Measurements from ENCODE around the gene SYTL4.

The SYTL4 gene

DNA sequence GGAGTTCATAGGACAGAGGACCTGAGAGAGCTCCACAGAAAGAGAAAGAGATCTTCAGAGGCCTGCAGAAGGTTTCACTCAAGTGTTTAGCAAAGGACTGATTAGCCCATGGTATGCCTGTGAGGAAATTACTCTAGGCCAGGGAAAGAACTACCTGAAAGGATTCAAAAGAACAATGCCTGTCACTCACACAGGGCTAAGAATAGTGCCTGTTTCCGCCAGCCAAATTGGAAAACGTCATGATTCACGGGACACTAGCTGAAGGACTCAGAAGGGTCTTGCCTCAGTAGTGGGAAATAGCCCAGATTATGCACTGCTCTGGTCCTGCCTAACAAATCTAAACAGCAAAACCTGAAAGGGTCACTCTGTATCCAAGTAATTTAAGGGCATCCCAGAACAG, 21.1 kb downstream of the SYTL4 start:
- H3K27ac Mint-ChIP-seq: no peak overlapping the region

DNA sequence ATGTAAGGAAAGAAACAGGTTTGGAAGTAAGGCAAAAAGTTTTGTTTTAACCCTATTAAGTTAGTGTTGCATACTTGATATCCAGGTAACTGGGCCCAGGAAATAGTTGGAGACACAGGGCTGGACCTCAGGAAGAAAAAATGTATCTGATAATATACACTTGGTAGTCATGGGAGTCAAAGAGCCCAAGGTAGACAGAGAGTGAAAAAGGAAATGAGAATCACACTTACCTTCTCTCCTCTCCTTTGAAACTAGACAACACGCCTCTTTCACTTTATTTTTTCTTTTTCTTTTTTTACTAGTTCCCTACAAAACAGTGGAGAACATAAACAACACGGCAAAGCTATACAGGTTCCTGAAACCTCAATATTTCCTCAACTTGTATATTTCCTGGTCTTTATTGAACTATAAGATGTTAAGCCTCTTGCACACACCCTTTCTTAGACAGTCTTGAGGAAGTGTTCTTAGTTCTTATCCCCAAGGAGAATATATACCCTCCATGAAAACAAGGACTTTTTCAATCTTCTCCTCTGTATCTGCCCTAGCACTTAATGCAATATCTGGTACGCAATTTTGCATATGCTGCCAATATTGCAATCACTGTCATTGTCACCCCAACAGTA, 27.2 kb downstream of the SYTL4 start:
- no peak overlapping the region for H3K4me3 Mint-ChIP-seq
- H3K36me3 Mint-ChIP-seq: no peaks in the 10 kb centered on the region
- no peaks in the 10 kb centered on the region for H3K9me3 Mint-ChIP-seq
- no peak overlapping the region for H3K27ac Mint-ChIP-seq
- H3K4me1 Mint-ChIP-seq: no peaks in the 10 kb centered on the region
- no peaks in the 10 kb centered on the region for H3K27me3 Mint-ChIP-seq

More for the DNA sequence above, 21.1 kb downstream of the SYTL4 start:
- Mint-ChIP-seq H3K36me3 (no peaks in the 10 kb centered on the region), H3K4me3 (no peak overlapping the region), H3K9me3 (no peaks in the 10 kb centered on the region), H3K4me1 (no peaks in the 10 kb centered on the region), H3K27me3 (no peaks in the 10 kb centered on the region)

DNA sequence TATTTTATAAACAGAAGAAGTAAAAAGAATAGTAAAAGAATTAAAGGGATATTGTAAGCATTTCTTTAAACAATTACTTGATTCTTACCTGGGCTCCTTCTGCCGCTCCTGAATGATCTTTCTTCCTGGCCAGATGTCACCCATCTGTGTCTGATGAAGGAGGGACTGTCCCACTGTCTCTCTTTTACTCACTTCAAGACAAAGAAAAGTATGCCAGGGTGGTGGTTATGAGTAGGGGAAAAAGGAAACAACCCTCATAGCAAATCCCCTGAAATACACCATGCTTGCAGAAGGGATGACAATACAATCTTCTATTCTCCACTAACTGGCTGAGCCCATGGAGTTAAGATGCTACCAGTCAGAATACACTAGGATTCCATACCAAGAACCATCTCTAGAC, 31.1 kb downstream of the SYTL4 start:
- peaks cover 2% of the 10 kb centered on the region for H3K27me3 Mint-ChIP-seq
- H3K4me3 Mint-ChIP-seq: no peak overlapping the region
- no peaks in the 10 kb centered on the region for H3K36me3 Mint-ChIP-seq
- H3K9me3 Mint-ChIP-seq: no peaks in the 10 kb centered on the region
- H3K27ac Mint-ChIP-seq: no peak overlapping the region
- H3K4me1 Mint-ChIP-seq: no peaks in the 10 kb centered on the region

DNA sequence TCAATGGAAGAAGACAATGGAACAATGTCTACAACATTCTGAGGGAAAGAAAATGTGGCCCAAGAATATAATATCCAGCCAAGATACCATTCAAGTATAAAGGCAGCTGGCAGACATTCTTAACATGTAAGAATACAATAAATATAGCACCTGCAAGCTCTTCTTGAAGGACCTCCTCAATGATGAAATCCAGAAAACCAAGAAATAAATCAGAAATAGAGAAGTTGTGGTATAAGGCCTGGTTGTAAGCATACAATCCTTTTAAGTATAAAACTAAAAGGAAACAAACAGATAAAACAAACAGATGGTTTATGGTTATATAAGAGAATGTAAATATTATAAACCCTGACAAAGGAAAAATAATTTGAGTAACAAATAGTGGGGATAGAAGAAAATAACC, 33.4 kb downstream of the SYTL4 start:
- Mint-ChIP-seq H3K9me3 (no peaks in the 10 kb centered on the region), H3K36me3 (no peaks in the 10 kb centered on the region), H3K4me1 (no peaks in the 10 kb centered on the region), H3K27me3 (peaks cover 5% of the 10 kb centered on the region), H3K27ac (no peak overlapping the region), H3K4me3 (no peak overlapping the region)

DNA sequence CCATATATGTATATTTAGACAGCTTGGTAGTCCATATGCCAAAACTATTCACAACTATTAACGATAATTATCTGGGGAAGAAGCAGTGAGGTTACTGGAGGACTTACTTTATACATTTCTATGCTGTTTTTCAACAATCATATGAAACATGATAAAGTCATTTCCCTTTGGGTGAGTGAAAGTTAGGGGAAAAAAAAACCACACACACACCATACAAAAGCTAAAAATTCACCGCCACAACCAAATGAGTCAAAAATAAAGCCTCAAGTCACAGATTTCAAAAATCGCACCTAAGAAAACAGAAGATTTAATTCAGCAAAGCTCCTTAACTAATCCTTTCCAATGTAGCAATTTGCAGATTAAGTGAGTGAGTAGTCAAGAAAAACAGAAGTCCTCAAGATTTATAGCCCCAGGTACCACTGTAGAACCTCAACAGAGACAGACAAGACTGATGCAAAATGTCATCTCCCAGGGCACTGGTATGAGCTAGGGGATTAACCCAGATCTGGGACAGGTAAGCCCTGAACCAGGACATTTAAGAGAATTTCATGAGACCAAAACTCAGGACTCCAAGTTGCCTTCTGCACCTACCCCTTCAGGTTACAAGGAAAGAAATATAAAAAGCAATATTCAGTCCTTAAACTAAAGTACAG, 35.1 kb downstream of the SYTL4 start:
- Mint-ChIP-seq H3K36me3 (no peaks in the 10 kb centered on the region), H3K4me1 (no peaks in the 10 kb centered on the region), H3K27ac (no peak overlapping the region), H3K27me3 (peaks cover 11% of the 10 kb centered on the region), H3K4me3 (no peak overlapping the region), H3K9me3 (no peaks in the 10 kb centered on the region)

DNA sequence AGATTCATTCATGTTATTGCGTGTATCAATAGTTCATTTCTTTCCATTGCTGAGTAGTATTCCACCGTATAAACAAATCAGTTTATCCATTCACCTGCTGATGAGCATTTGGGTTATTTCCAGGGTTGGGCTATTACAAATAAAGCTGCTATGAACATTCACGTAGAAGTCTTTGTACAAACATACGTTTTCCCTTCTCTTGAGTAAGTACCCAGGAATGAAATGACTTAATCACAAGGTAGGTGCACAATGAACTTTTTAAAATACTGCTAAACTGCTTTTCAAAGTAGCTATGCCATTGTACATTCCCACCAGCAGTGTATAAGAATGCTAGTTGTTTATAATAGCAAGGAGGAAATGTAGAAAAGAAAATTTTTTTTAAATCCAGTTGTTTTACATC, 35.9 kb downstream of the SYTL4 start:
- H3K9me3 Mint-ChIP-seq: no peaks in the 10 kb centered on the region
- H3K27me3 Mint-ChIP-seq: peaks cover 11% of the 10 kb centered on the region
- no peak overlapping the region for H3K27ac Mint-ChIP-seq
- no peaks in the 10 kb centered on the region for H3K36me3 Mint-ChIP-seq
- H3K4me3 Mint-ChIP-seq: no peak overlapping the region
- no peaks in the 10 kb centered on the region for H3K4me1 Mint-ChIP-seq

DNA sequence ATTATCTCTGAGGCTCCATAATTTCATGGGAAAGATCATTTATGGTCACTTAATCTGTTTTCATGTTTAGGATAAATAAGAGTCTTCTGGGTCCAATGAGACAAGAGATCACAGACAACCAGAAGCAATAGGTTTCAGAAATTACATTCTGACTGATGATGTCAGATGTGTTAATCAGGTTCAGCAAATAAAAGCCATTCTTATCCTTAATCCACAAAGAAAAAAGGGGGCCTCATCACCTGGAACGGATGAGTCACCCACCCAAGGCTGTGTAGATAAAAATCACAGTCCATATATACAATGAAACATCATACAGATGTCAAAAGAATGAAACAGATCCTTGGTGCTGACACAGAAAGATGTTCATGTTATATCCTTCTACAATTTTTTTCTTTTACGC, 36.6 kb downstream of the SYTL4 start:
- Mint-ChIP-seq H3K27ac (no peak overlapping the region), H3K27me3 (peaks cover 11% of the 10 kb centered on the region), H3K36me3 (no peaks in the 10 kb centered on the region), H3K9me3 (no peaks in the 10 kb centered on the region), H3K4me3 (no peak overlapping the region), H3K4me1 (no peaks in the 10 kb centered on the region)

DNA sequence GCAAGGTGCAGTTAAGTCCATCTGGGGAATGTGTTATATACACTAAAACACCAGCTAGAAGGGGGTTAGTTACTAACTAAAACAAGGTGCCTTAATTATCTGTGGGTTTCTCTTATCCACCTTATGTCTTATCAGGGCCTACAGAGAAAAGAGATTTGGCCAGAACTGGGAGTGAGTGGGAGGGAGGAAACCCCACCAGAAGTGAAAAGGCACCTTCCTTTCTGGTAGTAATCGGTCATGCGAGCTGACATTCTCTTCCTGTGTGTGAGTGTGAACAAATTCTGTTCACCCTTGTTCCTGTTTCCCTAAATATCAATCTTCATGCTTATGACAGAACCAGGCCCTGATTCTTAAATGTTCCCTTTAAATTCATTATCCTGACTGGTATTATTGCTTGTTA, 44.4 kb downstream of the SYTL4 start:
- Mint-ChIP-seq H3K27ac (no peak overlapping the region), H3K4me1 (peaks cover 17% of the 10 kb centered on the region), H3K4me3 (no peak overlapping the region), H3K27me3 (peaks cover 2% of the 10 kb centered on the region), H3K9me3 (no peaks in the 10 kb centered on the region), H3K36me3 (no peaks in the 10 kb centered on the region)

DNA sequence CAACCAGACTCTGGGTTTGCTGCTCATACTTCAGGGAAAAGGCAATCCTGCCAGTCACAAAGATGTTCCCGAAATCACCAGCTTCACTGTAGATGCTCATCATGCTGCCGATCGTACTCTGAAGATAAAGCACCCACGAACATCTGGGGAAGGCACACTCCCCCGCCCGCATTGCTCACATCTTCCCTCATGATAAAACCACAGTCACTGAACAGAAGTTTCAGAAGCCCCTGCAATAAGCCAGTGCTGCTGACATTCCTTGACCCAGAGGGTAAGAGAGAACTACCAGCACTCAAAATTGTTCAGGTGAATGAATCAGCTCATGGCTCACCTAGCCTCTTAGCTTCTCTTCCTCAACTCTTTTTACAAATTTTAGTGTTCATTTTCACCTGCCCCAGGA, 44.8 kb downstream of the SYTL4 start:
- H3K9me3 Mint-ChIP-seq: no peaks in the 10 kb centered on the region
- H3K4me1 Mint-ChIP-seq: peaks cover 17% of the 10 kb centered on the region
- H3K36me3 Mint-ChIP-seq: no peaks in the 10 kb centered on the region
- peaks cover 2% of the 10 kb centered on the region for H3K27me3 Mint-ChIP-seq
- H3K27ac Mint-ChIP-seq: no peak overlapping the region
- H3K4me3 Mint-ChIP-seq: no peak overlapping the region

DNA sequence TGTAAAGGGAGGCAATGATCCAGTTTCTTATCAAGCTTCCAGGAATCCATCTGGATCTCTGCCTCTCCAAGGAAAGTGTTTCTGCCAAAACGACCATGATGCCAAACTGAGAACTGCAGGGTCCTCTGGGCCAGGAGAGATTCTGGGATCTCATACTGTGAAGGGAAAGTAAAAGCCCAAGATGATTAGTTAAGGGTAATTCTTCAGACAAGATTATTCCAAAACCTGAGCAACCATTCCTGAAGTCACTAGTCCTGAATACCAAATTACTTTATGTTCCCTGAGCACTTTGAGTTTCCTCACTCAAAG, 46.0 kb downstream of the SYTL4 start:
- H3K27ac Mint-ChIP-seq: no peak overlapping the region
- no peak overlapping the region for H3K4me3 Mint-ChIP-seq
- no peaks in the 10 kb centered on the region for H3K36me3 Mint-ChIP-seq
- no peaks in the 10 kb centered on the region for H3K27me3 Mint-ChIP-seq
- no peaks in the 10 kb centered on the region for H3K9me3 Mint-ChIP-seq
- peaks cover 17% of the 10 kb centered on the region for H3K4me1 Mint-ChIP-seq

DNA sequence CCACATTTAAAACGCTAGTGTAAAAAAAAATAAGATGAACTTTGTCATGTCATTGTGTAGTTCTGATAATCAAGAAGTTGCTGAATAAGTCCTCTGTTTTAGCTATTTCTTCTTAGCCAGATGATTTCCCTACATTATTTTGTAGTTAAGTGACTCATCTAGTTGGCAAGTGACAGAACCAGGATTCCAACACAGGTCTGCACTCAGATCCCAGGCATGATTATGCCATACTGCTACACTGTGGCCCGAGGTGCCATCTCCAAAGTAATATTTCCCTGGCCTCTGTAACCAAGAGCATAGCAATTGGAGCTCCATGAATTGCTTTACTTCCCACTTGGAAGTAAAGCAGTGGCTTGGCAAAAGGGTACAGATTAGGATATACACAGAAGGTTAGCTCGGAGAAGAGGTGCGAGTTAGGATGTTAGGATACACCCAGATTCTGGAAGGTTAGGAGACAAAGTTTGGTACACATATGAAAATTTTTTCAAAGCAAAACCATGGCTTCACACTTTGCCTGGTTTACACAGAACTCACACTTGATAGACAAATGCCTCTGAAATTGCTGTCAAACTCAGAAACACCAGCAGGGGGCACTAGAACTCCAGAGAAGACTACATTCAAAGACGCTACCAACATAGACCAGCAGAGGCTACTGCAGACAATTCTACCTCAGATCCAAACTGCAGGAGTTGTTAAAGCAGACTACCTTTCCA, 46.5 kb downstream of the SYTL4 start:
- Mint-ChIP-seq H3K36me3 (no peaks in the 10 kb centered on the region), H3K9me3 (no peaks in the 10 kb centered on the region), H3K4me1 (peaks cover 17% of the 10 kb centered on the region), H3K4me3 (no peak overlapping the region), H3K27me3 (no peaks in the 10 kb centered on the region), H3K27ac (no peak overlapping the region)

DNA sequence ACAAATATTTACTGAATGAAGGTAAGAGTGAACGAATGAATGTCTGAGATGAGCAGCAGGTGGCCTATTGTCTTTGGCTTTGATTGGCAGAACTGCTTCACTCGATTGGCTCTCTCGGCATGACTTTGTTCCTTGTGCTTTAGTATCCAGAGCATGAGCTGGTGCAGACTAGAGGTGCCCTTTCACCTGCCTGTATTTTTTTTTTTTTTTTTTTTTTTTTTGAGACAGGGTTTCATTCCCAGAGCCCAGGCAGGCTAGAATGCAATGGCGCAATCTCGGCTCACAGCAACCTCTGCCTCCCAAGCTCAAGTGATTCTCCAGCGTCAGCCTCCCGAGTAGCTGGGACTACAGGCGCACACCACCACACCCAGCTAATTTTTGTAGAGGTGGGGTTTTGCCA, 49.0 kb downstream of the SYTL4 start:
- H3K4me3 Mint-ChIP-seq: no peak overlapping the region

DNA sequence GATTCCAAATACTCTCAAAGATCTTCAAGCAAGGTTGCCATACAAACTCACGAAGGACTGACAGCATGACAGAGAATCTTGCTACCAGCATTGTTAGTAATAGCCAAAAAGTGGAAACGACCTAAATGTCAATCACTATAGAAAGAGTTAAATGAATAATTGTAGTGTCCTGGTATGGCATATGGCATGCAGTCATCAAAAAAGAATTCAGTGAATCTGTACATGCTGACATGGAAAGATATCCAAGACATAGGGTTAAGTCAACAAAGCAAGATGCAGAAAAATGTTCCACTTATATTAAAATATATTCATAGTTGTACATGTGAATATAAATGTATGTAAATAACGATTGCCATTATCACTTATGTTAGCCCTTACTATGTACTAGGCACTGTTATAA, 50.3 kb downstream of the SYTL4 start:
- H3K4me3 Mint-ChIP-seq: no peak overlapping the region
- H3K4me1 Mint-ChIP-seq: peaks cover under 1% of the 10 kb centered on the region
- no peaks in the 10 kb centered on the region for H3K27me3 Mint-ChIP-seq

More for the DNA sequence above, 49.0 kb downstream of the SYTL4 start:
- peaks cover 14% of the 10 kb centered on the region for H3K4me1 Mint-ChIP-seq
- H3K27ac Mint-ChIP-seq: no peak overlapping the region
- H3K27me3 Mint-ChIP-seq: no peaks in the 10 kb centered on the region
- H3K9me3 Mint-ChIP-seq: no peaks in the 10 kb centered on the region
- no peaks in the 10 kb centered on the region for H3K36me3 Mint-ChIP-seq

DNA sequence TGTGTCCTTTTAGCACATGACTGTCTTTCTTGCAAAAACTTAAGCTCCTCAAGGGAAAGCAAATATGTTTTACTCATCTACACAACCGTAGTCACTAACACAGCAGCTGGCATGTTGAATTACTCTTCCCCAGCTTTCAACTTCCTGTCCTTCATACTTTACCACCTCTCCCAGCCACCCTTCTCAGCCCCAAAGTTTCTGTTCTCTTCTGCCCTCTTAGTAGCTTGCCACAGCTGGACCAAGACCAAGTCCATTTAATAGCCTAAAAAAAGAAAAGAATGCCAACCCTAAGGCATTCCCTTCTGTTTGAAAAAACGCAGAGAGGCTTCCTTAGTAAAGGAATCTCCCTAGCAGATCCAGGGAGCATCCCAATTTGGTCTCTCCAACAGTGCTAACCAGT, 51.2 kb downstream of the SYTL4 start:
- H3K4me1 Mint-ChIP-seq: no peaks in the 10 kb centered on the region
- H3K4me3 Mint-ChIP-seq: no peak overlapping the region
- no peaks in the 10 kb centered on the region for H3K36me3 Mint-ChIP-seq
- no peak overlapping the region for H3K27ac Mint-ChIP-seq
- no peaks in the 10 kb centered on the region for H3K27me3 Mint-ChIP-seq
- no peaks in the 10 kb centered on the region for H3K9me3 Mint-ChIP-seq

More for the DNA sequence above, 50.3 kb downstream of the SYTL4 start:
- Mint-ChIP-seq H3K27ac (no peak overlapping the region), H3K9me3 (no peaks in the 10 kb centered on the region), H3K36me3 (no peaks in the 10 kb centered on the region)

DNA sequence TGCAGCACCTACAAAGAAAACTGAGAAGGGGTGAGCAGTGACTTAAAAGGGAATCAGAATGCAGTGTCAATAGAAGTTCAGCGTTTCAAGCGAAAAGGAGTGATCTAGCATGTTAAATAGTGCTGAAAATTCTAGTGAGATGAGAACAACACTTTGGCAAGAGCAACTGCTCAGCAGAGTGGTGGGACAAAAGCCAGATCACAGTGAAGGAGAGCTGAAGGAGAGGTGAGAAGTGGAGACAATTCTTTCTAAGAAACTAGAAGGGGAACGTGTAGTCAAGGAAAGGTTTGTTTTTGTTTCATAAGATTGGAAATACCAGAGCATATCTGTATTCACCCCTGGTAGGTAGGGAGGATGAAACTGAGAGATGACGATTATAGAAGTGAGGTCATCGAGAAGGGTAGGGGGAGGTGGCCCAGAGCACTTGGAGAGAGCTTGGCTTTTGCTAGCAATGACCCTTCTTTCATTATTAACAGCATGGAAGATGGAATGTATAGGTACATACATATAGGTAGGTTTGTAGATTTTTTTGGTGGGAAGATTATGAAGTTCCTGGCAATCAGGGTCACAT, 54.2 kb downstream of the SYTL4 start:
- Mint-ChIP-seq H3K4me3 (no peak overlapping the region), H3K27me3 (no peaks in the 10 kb centered on the region), H3K27ac (no peak overlapping the region), H3K36me3 (no peaks in the 10 kb centered on the region), H3K4me1 (peaks cover 4% of the 10 kb centered on the region), H3K9me3 (no peaks in the 10 kb centered on the region)

DNA sequence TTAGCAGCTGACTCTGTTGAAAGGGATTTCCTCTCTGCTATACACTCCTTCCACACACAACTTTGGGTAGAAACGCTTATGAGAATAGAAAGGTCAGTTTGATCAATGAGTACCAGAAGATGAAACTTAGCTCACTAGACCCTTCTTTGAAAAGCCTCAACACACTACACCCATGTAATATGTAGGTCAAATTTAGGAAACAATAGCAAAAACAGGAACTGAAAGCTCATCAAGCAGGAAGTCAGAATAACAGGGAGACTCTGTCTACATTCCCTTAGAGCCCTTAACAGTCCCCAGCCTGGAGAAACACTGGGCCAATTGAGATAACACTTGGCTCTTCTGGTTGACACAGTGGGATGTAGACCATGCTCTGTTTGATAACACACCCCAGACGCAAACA, 57.2 kb downstream of the SYTL4 start:
- H3K27ac Mint-ChIP-seq: no peak overlapping the region
- H3K27me3 Mint-ChIP-seq: peaks cover 2% of the 10 kb centered on the region
- no peak overlapping the region for H3K4me3 Mint-ChIP-seq
- H3K36me3 Mint-ChIP-seq: no peaks in the 10 kb centered on the region
- no peaks in the 10 kb centered on the region for H3K9me3 Mint-ChIP-seq
- H3K4me1 Mint-ChIP-seq: peaks cover 4% of the 10 kb centered on the region

Measured in activated naive CD4-positive, alpha-beta T cell treated with anti-CD3 and anti-CD28 coated beads, Interleukin-2, amount 50 U/mL, for 24 hours (primary cell).